ENCODE measurements around the gene EEFSEC. TPM values are rescaled to one million over a fixed set of nuclear protein-coding genes. Genes with fewer than 3 reads are reported as not detected.
A peak's percentile ranks its signal among the peaks of the same experiment; 100 is the strongest.

Gene EEFSEC
- total RNA-seq, 1 donor from 2014 or later = 12.2 TPM

- Mint-ChIP-seq H3K27me3 (ENCODE audit: low read depth) (peaks cover 4% of the 10 kb centered on the region), H3K4me3 (ENCODE audit: unreplicated experiment) (no peak overlapping the region), H3K36me3 (ENCODE audit: low read depth) (peaks cover 11% of the 10 kb centered on the region), H3K9me3 (ENCODE audit: low read depth) (no peaks in the 10 kb centered on the region), H3K27ac (ENCODE audit: unreplicated experiment) (no peak overlapping the region), H3K4me1 (ENCODE audit: low read depth) (peaks cover 42% of the 10 kb centered on the region)
- no peak for TF ChIP-seq CTCF (IDR thresholded peaks at IDR 0.05)
- no peak for DNase-seq (ENCODE audit: low spot score)
These were observed 203.5 kb downstream of the EEFSEC start for GRCh38 chr3:128356822-128357221.

GRCh38 chr3:128357538-128357937 is 204.3 kb downstream of the EEFSEC start:
- H3K27me3 Mint-ChIP-seq (ENCODE audit: low read depth) = peaks cover 4% of the 10 kb centered on the region
- no peak overlapping the region for H3K4me3 Mint-ChIP-seq (ENCODE audit: unreplicated experiment)
- H3K27ac Mint-ChIP-seq (ENCODE audit: unreplicated experiment) = no peak overlapping the region
- peaks cover 8% of the 10 kb centered on the region for H3K36me3 Mint-ChIP-seq (ENCODE audit: low read depth)
- DNase-seq (ENCODE audit: low spot score) = peak; percentile 63
- H3K9me3 Mint-ChIP-seq (ENCODE audit: low read depth) = no peaks in the 10 kb centered on the region
- no peak for TF ChIP-seq CTCF (IDR thresholded peaks at IDR 0.05)
- peaks cover 42% of the 10 kb centered on the region for H3K4me1 Mint-ChIP-seq (ENCODE audit: low read depth)

- peaks cover 4% of the 10 kb centered on the region for H3K27me3 Mint-ChIP-seq (ENCODE audit: low read depth)
- no peaks in the 10 kb centered on the region for H3K9me3 Mint-ChIP-seq (ENCODE audit: low read depth)
- H3K4me1 Mint-ChIP-seq (ENCODE audit: low read depth) = peaks cover 41% of the 10 kb centered on the region
- H3K36me3 Mint-ChIP-seq (ENCODE audit: low read depth) = peaks cover 8% of the 10 kb centered on the region
- TF ChIP-seq CTCF (IDR thresholded peaks at IDR 0.05) = no peak
- H3K4me3 Mint-ChIP-seq (ENCODE audit: unreplicated experiment) = no peak overlapping the region
- H3K27ac Mint-ChIP-seq (ENCODE audit: unreplicated experiment) = no peak overlapping the region
- DNase-seq (ENCODE audit: low spot score) = peak; percentile 66
These were observed 205.0 kb downstream of the EEFSEC start for GRCh38 chr3:128358156-128358895.

- H3K4me1 Mint-ChIP-seq (ENCODE audit: low read depth) = peaks cover 33% of the 10 kb centered on the region
- H3K36me3 Mint-ChIP-seq (ENCODE audit: low read depth) = peaks cover 8% of the 10 kb centered on the region
- H3K27ac Mint-ChIP-seq (ENCODE audit: unreplicated experiment) = no peak overlapping the region
- no peak overlapping the region for H3K4me3 Mint-ChIP-seq (ENCODE audit: unreplicated experiment)
- H3K27me3 Mint-ChIP-seq (ENCODE audit: low read depth) = peaks cover 4% of the 10 kb centered on the region
- no peaks in the 10 kb centered on the region for H3K9me3 Mint-ChIP-seq (ENCODE audit: low read depth)
- TF ChIP-seq CTCF (IDR thresholded peaks at IDR 0.05) = no peak
- DNase-seq (ENCODE audit: low spot score) = no peak
These were observed 205.9 kb downstream of the EEFSEC start for GRCh38 chr3:128359060-128359664.

GRCh38 chr3:128359846-128360642 is 206.8 kb downstream of the EEFSEC start:
- Mint-ChIP-seq H3K27me3 (ENCODE audit: low read depth) (peaks cover 4% of the 10 kb centered on the region), H3K4me1 (ENCODE audit: low read depth) (peaks cover 24% of the 10 kb centered on the region), H3K4me3 (ENCODE audit: unreplicated experiment) (no peak overlapping the region), H3K9me3 (ENCODE audit: low read depth) (no peaks in the 10 kb centered on the region), H3K27ac (ENCODE audit: unreplicated experiment) (peak overlapping the region; percentile 54), H3K36me3 (ENCODE audit: low read depth) (peaks cover 8% of the 10 kb centered on the region)
- no peak for TF ChIP-seq CTCF (IDR thresholded peaks at IDR 0.05)
- DNase-seq (ENCODE audit: low spot score) = peak; percentile 73

Data from chondrocyte (in vitro differentiated cells).